Measurements from ENCODE around the gene POMT1.
"Not testable (repeated sequence)": the region's sequence is repeated elsewhere in the genome, so short reads cannot be mapped to it uniquely, and the experiment has no call there.

The POMT1 gene

DNA sequence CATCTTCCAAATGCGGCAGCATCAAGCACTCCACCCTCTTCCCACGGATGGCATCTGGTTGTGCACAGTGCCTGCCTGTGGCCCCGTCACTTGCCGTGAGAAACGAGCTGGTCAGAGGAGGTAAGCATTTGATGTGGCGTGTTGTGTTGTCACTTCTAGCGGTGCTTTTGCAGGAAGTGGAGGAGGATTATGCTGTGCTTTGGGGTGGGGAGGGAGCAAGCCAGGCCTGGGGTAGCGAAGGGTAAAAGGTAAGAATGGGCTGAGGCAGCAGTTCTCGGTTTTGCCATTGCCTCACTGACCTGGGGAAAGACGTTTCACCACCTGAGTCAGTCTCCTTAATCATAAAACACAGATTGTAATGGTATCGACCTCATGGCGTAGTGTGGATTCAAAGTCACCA is 2.3 kb upstream of the POMT1 start:
- no peak for DNase-seq

DNA sequence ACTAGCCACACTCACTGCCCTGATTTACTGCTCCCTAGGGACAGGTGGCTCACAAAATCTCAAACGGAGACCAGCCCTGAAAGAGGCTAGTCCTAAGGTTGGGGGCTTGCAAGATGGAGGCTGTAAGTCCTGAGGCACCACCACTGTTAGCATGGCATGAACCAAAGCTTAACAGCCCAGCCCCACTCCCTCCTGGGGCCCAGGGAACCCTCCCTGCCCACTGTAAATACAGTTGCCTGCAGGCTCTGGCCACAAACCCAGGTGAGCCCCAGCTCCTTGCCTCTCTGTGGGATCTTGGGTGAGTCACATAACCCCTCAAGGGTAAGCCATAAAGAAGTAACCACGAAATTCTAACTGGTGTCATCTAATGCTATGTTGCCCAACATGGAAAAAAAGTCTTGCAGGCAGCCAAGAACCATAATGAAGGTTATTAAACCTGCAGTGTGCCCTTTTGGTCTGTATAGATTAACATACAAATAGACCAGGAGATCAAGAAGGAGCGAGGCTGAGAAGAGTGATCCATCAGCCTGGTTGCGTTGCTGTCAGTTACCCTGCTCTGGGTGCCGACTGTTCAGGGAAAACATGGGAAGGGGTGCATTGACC is 1.7 kb upstream of the POMT1 start:
- DNase-seq = peak; percentile 18

DNA sequence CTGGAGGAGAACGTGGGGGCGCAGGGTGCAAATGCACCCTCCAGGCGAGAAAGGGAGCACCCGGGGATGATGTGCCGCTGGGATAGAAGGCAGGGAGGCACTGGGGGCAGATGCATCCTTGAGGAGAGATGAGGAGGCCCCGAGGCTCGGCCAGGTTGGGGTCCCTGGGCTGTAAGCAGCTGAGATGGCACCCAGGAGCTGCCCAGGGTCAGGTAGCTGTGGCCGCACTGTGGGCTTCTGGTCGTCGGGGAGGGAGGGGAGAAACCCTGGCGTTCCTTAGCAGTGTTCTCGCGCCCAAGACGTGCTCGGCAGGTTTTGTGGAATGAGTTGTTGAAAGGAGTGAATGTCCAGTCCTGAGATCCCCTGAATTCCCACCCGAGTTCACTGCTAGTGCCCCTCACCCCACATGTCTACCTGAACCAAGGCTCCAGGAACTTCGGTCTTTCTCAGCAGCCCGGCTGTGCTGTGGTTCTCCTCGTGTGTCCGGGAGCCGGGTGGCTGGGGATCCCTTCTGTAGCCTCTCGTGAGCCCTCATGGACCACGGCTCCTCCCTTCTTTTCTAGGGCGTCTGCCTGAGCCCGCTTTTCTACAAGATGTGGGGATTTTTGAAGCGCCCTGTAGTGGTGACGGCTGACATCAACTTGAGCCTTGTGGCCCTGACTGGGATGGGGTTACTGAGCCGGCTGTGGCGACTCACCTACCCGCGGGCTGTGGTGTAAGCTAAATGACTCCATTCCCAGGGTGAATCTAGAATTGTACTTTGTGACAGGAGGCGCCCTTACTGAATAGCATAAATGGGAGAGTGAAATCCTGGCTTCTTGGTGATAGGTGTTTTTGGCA is 1.1 kb downstream of the POMT1 start:
- DNase-seq = peak; percentile 1

DNA sequence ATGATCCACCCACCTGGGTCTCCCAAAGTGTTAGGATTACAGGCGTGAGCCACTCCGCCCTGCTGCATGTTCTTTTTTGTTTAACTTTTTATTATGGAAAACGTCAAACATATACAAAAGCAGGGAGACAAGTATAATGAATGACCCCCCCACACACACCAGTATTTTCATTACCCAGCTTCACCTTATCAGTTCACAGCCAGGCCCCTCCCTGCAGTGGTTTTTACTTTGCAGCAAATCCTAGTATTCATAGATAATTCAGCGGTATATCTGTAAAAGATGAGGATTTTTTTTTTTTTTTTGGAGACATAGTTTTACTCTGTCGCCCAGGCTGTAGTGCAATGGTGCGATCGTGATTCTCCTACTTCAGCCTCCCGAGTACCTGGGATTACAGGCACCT is 2.3 kb downstream of the POMT1 start:
- DNase-seq = no peak

DNA sequence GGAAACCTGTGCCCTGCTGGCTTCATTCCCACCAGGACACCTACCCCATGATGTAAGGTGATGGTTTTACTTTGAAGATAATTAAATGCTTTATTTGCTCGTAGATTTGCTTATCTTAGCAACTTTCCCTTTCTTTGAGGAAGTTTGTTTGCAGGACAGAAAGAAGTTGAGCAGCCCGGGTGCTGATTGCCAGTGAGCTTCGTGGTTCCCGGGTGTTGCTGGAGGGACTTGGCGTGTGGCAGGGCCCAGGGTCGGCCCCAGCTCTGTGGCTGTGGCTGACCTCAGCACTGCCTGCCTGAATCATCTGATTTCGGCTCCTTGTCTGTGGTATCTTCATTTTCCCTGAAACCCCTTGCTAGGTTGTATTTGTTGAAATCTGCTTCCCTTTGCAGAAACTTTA is 8.7 kb downstream of the POMT1 start:
- no peak for DNase-seq

DNA sequence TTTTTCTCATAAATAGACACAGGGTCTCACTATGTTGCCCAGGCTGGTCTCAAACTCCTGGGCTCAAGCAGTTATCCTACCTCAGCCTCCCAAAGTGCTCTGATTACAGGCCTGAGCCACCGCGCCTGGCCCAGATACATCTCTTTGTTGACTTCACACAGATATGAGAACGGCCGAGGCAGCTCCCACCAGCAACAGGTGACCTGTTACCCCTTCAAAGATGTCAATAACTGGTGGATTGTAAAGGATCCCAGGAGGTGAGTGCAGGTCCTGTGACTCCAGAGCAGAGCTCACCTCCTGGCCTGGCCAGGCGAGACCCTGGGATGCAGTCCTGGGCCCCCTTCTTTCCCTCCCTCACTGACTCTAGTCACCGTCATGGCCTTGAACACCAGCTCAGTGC is 9.2 kb downstream of the POMT1 start:
- no peak for DNase-seq

DNA sequence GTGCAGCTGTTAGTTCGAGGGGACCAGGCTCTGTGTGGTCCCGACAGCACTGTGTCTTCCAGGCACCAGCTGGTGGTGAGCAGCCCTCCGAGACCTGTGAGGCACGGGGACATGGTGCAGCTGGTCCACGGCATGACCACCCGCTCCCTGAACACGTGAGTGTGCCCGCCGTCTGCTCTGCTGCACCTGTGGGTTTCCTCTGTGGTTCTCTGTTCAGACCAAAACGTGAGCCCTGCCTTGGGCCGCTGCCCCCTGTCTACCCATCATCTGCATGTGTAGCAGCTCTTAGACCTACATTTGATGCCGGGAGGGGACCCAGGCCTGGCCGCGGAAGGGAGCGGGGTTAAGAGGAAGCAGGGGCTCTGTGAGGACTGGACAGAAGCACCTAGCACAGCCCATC is 10.5 kb downstream of the POMT1 start:
- no peak for DNase-seq

DNA sequence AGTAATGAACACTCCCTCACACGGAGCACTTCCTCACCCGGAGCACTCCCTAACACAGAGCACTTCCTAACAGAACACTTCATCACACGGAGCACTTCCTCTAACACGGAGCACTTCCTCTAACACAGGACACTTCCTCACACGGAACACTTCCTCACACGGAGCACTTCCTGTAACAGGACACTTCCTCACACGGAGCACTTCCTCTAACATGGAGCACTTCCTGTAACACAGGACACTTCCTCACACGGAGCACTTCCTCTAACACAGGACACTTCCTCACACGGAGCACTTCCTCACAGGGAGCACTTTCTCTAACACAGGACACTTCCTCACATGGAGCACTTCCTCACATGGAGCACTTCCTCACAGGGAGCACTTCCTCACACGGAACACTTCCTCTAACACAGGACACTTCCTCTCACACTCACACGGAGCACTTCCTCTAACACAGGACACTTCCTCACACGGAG is 12.9 kb downstream of the POMT1 start:
- not testable (repeated sequence) for DNase-seq

DNA sequence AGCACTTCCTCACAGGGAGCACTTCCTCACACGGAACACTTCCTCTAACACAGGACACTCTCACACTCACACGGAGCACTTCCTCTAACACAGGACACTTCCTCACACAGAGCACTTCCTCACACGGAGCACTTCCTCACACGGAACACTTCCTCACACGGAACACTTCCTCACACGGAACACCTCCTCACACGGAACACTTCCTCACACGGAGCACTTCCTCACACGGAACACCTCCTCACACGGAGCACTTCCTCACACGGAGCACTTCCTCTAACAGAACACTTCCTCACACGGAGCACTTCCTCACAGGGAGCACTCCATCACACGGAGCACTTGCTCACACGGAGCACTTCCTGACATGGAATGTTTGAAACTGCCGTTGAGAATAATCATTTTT is 13.4 kb downstream of the POMT1 start:
- DNase-seq = no peak

DNA sequence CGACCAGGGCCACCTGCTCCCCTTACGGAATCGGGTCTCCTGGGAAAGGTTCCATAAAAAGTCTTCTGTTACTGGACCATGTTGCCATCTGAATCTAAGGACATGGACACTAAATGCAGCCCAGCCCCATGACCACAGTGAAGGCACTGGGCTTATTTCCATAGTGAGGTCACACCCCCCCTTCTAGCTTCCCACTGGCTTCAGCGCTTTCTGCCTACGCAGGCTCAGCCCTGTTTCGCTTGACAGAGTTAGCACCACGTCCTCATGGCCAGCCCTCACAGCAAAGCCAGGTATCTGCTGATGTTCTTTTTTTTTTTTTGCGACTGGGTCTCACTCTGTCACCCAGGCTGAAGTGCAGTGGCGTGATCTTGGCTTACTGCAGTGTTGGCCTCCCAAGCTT is 14.2 kb downstream of the POMT1 start:
- no peak for DNase-seq

DNA sequence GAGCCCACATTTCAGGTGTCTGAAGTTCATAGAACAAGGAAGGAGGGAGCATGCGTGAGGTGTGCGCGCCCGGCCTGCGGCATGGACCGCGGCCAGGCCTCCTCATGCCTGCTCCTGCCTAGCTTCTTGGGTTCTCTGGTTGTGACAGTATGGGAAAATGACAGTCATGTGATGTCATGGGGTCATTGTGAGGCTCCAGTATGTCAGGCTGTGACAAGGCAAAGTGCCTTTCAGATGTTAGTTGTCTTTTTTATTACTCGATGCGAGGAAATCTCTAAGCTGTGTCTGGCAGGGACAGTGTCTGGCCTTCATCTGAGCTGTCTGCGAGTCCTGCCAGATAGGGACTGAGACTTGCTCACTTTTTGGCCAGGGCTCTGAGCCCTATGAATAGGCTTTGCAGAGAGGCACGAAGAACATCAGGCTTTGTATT is 15.1 kb downstream of the POMT1 start:
- no peak for DNase-seq

DNA sequence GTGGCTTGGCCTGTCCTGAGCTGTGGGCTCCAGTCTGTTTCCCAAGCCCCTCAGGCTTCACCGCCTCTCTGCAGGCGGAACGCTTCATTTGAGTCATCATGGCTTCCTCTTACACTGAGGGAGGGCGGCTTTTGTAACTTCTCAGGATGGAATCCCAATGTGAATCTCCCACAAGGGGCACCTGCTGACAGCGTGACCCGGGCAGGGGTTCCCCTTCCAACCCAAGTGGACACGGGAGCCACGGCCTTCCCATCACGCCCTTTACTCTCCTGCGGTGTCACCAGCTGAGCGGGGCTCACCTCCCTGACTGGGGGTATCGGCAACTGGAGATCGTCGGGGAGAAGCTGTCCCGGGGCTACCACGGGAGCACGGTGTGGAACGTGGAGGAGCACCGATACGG is 15.8 kb downstream of the POMT1 start:
- no peak for DNase-seq

DNA sequence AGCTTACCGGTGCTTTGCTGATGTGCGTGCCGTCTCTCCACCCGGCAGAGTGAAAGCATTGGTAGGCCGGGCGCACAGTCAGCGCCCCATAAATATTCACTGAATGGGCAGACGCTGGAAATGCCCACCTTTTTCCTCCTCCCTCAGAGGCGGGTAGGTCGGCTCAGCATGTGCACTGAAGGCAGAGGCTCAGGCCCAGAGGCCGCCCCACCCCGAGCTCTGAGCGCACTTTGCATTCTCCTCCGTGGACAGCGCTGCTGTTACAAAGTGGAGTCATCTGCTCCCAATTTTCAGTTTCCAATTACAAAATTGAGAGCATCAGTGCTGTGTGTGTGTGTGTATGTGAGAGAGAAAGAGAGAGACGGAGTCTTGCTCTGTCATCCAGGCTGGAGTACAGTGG is 17.8 kb downstream of the POMT1 start:
- DNase-seq = no peak

DNA sequence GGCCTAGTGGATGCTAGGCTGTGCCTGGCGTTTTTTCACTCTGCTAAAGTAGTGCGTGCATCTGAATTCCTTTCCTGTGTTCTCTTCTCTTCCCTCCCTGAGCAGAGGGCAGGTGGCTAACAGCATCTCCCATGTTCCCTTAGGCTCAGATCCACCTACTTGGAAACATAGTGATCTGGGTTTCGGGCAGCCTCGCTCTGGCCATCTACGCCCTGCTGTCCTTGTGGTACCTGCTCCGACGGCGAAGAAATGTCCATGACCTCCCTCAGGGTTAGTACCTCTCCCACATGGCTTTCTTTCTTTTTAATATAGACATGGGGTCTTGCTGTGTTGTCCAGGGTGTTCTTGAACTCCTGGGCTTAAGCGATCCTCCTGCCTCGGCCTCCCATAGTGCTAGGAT is 18.5 kb downstream of the POMT1 start:
- no peak for DNase-seq

DNA sequence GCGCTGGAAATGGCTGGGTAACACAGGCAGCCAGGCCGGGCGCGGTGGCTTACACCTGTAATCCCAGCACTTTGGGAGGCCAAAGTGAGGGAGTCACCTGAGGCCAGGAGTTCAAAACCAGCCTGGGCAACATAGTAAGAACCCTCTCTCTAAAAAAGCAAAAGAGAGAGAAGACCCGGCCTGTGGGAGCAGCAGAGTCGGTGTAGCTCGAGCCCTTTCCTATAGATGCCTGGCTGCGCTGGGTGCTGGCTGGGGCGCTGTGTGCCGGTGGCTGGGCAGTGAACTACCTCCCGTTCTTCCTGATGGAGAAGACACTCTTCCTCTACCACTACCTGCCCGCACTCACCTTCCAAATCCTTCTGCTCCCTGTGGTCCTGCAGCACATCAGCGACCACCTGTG is 19.1 kb downstream of the POMT1 start:
- no peak for DNase-seq

DNA sequence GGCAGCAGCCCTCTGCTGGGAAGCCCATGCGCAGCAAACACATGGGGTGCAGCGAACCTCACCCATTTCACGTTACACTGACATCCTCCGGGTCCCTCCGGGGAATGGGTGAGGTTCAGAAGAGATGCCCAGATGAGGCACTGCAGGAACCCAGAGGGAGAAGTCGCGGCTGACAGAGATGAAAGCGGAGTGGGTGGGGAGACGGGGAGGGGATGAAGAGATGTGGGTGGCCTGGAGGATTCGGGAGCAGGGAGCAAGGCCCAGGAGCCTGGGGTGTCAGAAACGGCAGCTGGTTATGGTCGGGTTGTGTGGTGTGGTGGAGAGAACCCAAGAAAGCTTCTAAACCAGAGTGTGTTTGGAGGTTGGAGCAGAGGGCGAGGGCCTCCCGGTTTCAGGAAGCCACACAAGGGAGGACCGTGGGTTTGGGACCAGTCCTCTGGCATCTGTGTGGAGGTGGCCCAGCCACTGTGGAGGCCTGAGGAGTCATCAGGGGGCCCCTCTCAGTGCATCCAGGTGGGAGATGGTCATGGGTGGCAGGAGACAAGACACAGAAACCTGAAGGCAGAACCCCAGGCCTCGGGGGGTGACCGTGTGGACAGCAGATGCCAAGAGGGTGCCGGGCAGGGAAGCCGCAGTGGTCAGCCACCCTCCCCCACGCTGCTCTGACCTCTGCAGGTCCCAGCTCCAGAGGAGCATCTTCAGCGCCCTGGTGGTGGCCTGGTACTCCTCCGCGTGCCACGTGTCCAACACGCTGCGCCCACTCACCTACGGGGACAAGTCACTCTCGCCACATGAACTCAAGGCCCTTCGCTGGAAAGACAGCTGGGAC is 19.8 kb downstream of the POMT1 start:
- no peak for DNase-seq

DNA sequence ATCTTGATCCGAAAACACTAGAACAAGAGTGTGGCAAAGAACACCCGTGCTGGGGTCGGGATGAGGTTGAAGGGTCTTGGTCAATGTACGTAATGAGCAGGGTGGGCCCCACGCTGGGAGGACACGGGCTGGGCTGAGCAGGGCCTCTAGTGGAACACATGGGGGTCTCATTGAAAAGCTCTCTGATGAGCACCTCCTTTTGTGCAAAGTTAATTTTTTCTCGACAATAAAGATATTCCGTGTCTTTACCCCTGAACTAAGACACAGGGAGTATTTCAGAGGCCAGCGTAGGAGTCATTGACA is 20.3 kb downstream of the POMT1 start:
- no peak for DNase-seq

DNA sequence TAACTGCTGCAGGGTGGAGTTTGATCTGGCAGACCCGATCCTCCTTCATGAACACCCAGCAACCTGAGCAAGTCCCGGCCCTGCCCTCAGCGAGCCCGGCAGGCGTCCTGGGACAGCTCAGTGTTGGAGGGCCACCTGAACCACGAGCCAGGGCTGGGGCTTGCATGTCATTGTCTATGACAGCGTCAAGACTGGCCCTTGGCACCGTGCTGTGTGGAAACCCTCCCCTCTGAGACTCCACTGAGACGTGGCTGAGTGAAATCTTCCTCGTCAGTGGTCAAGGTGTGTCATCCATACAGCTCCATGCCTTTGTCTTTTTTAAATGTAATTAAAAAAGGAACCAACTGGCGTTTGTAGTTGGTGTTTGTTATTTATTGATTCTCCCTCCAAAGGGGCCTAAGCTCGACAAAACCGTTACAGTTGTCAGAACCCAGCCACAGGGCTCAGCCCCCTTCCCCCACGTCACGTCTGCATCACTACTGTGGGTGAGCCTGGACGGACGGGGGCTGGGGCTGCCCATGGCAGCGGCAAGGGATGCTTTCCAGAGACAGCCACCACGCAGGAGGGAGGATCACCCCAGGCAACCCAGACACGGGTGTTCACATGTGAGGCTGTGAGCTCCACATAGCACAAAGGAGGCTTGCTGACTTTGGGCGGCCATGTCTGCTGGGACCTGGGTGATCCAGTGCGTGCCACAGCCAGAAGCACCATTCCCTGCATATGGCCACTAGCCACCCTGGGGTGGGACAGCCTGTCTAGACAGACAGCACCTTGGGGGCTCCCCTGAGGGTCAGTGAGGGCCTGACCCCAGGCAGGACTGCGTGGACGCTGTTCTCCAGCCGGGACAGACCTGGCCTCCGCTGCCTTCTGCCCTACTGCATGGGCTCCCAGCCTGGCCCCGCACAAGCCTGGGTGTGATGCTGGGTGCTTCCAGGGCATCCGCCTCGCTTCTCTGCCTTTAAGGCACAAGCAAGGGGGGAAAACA is 21.0 kb downstream of the POMT1 start:
- no peak for DNase-seq

DNA sequence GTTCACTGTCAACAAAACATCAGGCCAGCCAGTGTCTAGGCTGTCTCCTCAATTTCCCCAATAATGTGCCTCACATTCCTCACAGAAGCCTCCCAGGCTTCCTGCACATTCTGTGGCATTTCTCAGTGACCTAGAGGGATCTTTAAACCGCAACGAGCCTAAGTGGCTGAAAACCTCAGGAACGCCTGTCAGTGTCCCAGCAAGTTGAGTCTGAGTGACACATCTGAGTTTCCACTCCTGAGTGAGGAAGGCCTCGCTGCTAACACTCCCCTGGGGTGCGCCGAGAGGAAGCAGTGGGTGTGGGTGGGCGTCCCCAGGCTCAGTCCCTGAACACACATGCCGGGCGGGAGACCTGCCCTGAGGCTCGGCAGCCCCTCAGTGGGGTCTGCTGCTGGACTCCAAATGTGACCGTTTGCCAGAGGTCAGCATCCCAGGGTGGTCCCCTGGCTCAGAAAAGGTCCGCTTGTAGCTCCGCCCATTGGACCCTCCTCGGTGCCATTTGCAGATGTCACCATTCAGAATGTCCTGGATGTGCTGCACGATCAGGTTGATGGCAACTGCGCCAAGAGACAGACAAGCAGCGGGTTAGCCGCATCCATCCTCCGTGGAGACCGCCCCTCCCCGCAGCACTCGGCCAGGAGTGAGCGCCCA is 22.1 kb downstream of the POMT1 start:
- no peak for DNase-seq

DNA sequence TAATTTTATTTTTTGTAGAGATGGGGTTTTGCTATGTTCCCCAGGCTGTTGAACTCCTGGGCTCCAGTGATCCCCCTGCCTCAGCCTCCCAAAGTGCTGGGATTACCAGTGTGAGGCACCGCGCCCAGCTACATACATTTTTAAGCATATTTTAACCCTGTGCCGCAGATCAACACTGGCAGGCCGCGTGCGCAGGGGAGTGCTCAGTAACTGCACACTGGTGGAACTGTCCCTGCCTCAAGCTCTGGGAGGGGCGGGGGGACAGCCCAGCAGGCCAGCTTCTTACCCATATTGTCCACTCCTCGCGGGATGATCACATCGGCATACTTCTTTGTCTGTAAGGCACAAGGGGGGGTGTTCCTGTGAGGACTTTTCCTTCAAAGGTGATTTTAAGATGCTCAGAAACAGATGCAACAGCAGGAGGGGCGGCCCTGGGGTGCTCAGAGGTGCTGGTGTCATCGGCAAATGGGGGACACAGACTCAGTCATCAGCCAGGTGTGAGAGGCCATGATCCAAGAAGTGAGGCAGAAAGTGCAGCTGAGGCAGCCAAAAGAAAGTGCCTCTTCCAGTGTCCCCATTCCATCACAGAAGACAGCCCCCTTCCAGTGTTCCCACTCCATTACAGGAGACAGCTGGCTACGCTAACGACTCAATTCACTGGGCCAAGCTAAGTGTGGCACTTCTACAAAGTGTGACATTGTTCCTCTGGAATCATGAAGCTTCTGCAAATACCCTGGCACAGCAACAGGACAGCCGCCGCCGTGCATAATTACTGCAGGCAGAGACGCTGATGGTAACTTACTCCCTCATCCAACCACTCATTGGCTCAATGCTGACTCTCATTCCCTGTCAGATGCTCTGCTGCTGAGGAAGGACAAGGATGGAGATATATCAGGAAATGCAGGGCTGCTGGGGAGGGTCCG is 23.2 kb downstream of the POMT1 start:
- no peak for DNase-seq

DNA sequence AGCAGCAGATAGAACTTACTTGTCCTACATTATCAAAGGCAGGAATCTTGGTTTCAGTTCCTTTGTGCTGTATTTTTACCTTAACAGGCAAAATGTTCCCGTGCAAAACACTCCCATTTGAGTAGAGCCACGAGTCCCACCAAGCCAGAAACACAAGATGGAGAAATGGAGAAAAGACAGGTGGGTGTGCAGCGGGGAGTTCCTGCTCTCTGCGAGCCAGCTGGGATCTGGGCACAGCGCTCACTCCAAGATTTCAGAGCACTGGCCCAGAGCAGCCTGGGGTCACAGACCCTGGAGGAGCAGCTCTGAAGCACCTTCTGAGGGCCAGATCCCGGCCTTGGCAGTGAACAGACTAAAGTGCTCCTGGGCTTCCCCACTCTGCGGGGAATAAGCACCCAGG is 25.5 kb downstream of the POMT1 start:
- DNase-seq = no peak

Measured in kidney glomerular epithelial cell (primary cell).